Cortex of kidney (tissue), 1 donor: ENCODE results near the gene CPEB1.
"Not testable (repeated sequence)": the region's sequence is repeated elsewhere in the genome, so short reads cannot be mapped to it uniquely, and the experiment has no call there.

ENCODE experiments used
- DNase-seq: peaks from one replicate; lab custom pipeline; 2025; lab: John Stamatoyannopoulos, UW

CPEB1 gene

GRCh38 chr15:82513587-82513986 lies 133.6 kb downstream of the CPEB1 start:
- DNase-seq, result not testable (repeated sequence)

GRCh38 chr15:82507693-82508092 lies 139.5 kb downstream of the CPEB1 start:
- DNase-seq, result not testable (repeated sequence)

- DNase-seq, result not testable (repeated sequence)
These were observed 140.1 kb downstream of the CPEB1 start for GRCh38 chr15:82507087-82507486.

- not testable (repeated sequence) for DNase-seq
These were observed 141.3 kb downstream of the CPEB1 start for GRCh38 chr15:82505842-82506241.

- not testable (repeated sequence) for DNase-seq
These were observed 143.1 kb downstream of the CPEB1 start for GRCh38 chr15:82504074-82504473.

- DNase-seq, result not testable (repeated sequence)
These were observed 144.3 kb downstream of the CPEB1 start for GRCh38 chr15:82502700-82503339.

GRCh38 chr15:82500772-82501171 lies 146.4 kb downstream of the CPEB1 start:
- not testable (repeated sequence) for DNase-seq

- not testable (repeated sequence) for DNase-seq
These were observed 149.2 kb downstream of the CPEB1 start for GRCh38 chr15:82497978-82498377.
